HG03045 (cell line): Measurements from ENCODE around the gene MORF4L1.

Source experiments
- ATAC-seq: cut with Tn5 transposase; IDR thresholded peaks from one replicate; pipeline ENCODE4 v1.9.1; 2021; ENCODE audit warnings: mild to moderate bottlenecking, moderate library complexity; ENCODE audit not compliant: unreplicated experiment

The MORF4L1 gene

GRCh38 chr15:78943692-78944091, 71.0 kb downstream of the MORF4L1 start:
- no peak for ATAC-seq

GRCh38 chr15:78944202-78944625, 71.5 kb downstream of the MORF4L1 start:
- ATAC-seq, result peak; percentile 21

- ATAC-seq, result peak; percentile 60
Observed at GRCh38 chr15:78944669-78945407, 72.1 kb downstream of the MORF4L1 start, which contains the start of gene CTSH. Gene CTSH, minus strand, starts transcription at chr15:78945046. Its CDS starts 65 bp downstream, at chr15:78944981.

DNA sequence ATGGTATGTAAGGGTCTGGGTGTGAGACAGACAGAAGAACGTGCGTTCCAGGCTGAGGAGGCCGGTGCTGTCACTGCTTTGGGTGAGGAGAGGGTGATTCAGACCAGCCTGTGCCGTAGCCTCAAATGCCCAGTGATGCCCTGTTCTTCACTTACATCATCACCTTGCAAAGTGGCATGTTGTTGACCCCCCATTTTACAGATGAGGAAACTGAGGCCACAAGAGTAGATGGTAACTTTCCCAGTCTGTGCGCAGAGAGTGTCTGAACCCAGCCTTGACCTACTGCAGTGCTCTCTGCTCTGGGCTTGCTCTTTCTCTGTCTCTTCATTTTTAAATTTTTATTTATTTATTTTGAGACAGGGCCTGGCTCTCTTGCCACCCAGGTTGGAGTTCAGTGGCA, 73.8 kb downstream of the MORF4L1 start:
- no peak for ATAC-seq

GRCh38 chr15:78947506-78947905, 74.8 kb downstream of the MORF4L1 start:
- ATAC-seq, result no peak
